NOMO-1 (cell line): ENCODE measurements around the gene TMEM221.

Source experiments
- DNase-seq, 2 experiments: peaks; one replicate each; lab custom pipeline; 2025; ENCODE audit not compliant: unreplicated experiment in 2 of 2; lab: John Stamatoyannopoulos, UW

TMEM221 gene

GRCh38 chr19:17406887-17407196 lies 41.6 kb downstream of the TMEM221 start:
- DNase-seq: no peak

GRCh38 chr19:17406046-17406886 lies 42.2 kb downstream of the TMEM221 start:
- no peak for DNase-seq

- peak; percentile 91 to 95 for DNase-seq
Measured at GRCh38 chr19:17405250-17406045, 43.0 kb downstream of the TMEM221 start, which contains the start of gene BST2. BST2 (minus strand) TSS chr19:17405630; CDS start chr19:17405575, 55 bp downstream.

- DNase-seq: no peak
Measured at GRCh38 chr19:17404621-17405249, 43.7 kb downstream of the TMEM221 start.

- no peak for DNase-seq
Measured at GRCh38 chr19:17404015-17404414, 44.5 kb downstream of the TMEM221 start.

- no peak for DNase-seq
Measured at GRCh38 chr19:17402982-17403855, 45.2 kb downstream of the TMEM221 start.

- DNase-seq: no peak
Measured at GRCh38 chr19:17401628-17402027, 46.8 kb downstream of the TMEM221 start.

GRCh38 chr19:17398902-17399527 lies 49.5 kb downstream of the TMEM221 start:
- no peak for DNase-seq

GRCh38 chr19:17394891-17395415 lies 53.5 kb downstream of the TMEM221 start:
- peak; percentile 40 to 61 for DNase-seq

GRCh38 chr19:17393914-17394313 lies 54.6 kb downstream of the TMEM221 start, which contains the start of gene CCDC194:
CCDC194 (minus strand) TSS chr19:17394196; CDS start chr19:17394158, 38 bp downstream.
- no peak for DNase-seq

GRCh38 chr19:17393002-17393401 lies 55.5 kb downstream of the TMEM221 start:
- no peak for DNase-seq

- peak; percentile 73 for DNase-seq
Measured at GRCh38 chr19:17391371-17392151, 56.9 kb downstream of the TMEM221 start.

GRCh38 chr19:17390665-17391370 lies 57.6 kb downstream of the TMEM221 start:
- DNase-seq: peak; percentile 87 to 90

GRCh38 chr19:17389957-17390664 lies 58.4 kb downstream of the TMEM221 start:
- DNase-seq: no peak

- no peak for DNase-seq
Measured at GRCh38 chr19:17389288-17389687, 59.2 kb downstream of the TMEM221 start.

- peak; percentile 43 to 46 for DNase-seq
Measured at GRCh38 chr19:17385878-17386611, 62.4 kb downstream of the TMEM221 start.
